Stimulated activated CD4-positive, alpha-beta T cell treated with anti-CD3 and anti-CD28 coated beads, Interleukin-12 subunit alpha, Interleukin-12 subunit beta, amount 100 ng/mL, for 24 hours (primary cell): ENCODE measurements around the gene NAPSA.
"Not testable (repeated sequence)": the region's sequence is repeated elsewhere in the genome, so short reads cannot be mapped to it uniquely, and the experiment has no call there.

Experiments
- DNase-seq, 2 experiments: peaks; one replicate each; pipeline ENCODE4 v3.0.0-alpha.2; 2020; ENCODE audit warnings: low read depth in 2 of 2

The NAPSA gene

DNA sequence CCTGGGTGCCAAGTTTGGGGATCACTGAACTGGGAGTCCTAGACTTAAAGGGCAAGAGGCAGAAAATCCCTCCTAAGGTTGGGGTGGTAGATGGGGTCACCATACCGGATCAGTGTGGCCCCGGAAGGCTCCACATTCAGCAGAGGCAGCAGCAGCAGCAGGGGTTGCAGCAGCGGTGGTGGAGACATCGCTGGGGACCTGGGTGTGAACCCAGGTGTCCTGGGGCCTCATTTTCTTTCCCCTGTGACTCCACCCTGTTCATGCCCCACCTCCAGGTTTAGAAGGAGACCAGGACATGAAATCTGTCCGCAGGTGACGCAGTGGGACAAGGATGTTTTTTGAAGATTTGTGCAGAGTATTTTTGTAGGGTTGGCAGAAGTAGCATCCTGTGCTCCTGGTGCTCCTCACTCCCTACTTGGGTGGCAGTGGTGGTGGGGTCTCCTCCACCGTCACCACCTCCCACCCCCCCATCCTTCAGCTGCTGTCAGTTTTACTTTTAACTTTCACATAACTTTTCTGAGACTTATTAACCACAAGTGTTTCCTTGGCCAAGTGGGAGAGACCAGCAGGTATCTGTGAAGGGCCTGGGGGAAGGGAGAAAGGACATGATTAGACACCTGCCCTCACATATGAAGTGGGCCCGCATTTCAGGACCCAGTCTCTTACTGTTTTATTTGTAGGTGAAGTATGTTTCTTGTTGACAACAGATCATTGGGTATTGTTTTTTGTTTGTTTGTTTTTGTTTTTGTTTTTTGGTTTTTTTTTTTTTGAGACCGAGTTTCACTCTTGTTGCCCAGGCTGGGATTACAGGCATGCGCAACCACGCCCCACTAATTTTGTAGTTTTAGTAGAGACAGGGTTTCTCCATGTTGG lies at the start of gene NAPSA:
TSS of gene NAPSA (minus strand) at position 206 of the 873 bp plus-strand sequence. CDS start at position 188, 18 bp downstream.
- DNase-seq, result no peak

GRCh38 chr19:50413531-50413930 lies 48.1 kb upstream of the NAPSA start:
- no peak for DNase-seq

DNA sequence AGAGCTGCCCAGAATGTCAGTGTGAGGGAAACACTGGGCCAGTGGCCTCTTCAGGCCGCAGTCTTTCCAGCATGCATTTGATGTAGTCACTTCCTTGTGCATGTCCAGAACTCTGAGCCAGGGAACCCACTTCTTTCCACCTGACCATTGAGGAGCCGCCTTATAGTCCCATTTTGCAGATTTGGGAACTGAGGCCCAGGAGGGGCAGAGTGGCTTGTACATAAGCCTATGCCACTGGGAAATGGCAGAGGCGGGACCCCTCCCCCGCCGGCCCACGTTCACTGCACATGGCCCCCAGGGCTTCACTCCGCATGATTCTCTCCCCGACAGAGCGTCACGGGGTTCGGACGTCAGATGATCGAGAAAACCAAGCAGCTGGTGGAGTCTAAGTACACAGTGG lies 47.7 kb upstream of the NAPSA start:
- DNase-seq, result no peak

GRCh38 chr19:50412419-50412818 lies 47.0 kb upstream of the NAPSA start:
- no peak for DNase-seq

DNA sequence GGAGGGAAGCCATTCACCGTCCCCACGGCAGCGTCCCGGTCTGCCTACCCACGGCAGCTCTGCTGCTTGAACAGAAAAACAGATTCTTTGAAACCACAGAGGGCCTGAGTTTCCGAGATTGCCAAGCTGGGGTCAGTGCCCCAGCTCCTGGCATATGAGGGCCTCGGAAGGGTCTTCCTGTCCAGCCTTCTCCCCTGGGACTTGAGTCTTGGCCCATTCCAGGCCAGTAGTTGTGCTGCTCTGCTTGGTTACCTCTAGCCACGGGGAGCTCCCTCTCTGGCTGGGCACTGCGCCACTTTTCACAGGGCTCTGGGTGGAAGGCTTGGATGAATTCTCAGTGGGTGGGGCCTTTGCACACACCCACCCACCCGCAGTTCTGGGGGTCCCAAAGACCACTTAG lies 44.7 kb upstream of the NAPSA start:
- DNase-seq, result no peak

DNA sequence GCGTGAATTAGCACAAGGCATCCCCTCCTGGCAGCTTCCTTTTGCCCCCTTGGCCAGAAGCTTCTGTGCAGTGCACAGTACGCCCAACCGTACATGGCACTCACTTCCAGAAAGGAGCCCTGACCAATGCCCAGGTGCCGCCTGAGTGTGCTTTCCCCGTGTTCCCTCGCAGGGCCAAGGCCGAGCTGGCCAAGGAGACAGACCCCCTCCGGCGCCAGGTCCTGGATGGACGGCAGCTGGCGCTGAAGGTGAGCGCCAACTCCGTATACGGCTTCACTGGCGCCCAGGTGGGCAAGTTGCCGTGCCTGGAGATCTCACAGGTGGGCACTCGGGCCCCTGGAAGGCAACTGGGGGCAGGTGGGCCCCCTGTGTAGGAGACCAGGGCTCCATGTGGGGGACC lies 43.9 kb upstream of the NAPSA start:
- no peak for DNase-seq

- no peak for DNase-seq
These were observed 41.4 kb upstream of the NAPSA start for GRCh38 chr19:50406829-50407228.

DNA sequence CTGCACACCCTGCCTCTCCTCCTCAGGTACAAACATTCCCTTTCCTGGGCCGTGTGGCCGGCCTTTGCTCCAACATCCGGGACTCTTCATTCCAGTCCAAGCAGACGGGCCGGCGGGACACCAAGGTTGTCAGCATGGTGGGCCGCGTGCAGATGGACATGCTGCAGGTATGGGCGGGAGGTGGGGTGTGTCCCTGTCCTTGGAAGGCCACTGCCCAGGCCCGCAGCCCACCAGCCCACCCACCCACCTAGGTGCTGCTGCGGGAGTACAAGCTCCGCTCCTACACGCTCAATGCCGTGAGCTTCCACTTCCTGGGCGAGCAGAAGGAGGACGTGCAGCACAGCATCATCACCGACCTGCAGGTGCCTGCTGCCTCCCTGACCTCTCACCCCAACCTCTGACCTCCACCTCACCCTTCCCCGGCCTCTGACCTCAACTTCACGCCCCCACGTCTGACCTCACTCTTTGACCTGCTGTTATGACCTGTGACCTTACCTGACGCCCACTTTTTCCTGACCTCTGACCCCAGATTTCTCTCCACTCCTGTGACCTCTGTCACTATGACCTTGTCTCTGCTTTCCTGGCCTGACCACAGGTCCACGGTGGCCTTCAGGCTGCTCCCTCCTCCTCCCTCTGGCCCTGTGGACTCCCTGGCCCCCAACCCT lies 40.8 kb upstream of the NAPSA start:
- DNase-seq, result no peak

- no peak for DNase-seq
These were observed 37.3 kb upstream of the NAPSA start for GRCh38 chr19:50402544-50403301.

DNA sequence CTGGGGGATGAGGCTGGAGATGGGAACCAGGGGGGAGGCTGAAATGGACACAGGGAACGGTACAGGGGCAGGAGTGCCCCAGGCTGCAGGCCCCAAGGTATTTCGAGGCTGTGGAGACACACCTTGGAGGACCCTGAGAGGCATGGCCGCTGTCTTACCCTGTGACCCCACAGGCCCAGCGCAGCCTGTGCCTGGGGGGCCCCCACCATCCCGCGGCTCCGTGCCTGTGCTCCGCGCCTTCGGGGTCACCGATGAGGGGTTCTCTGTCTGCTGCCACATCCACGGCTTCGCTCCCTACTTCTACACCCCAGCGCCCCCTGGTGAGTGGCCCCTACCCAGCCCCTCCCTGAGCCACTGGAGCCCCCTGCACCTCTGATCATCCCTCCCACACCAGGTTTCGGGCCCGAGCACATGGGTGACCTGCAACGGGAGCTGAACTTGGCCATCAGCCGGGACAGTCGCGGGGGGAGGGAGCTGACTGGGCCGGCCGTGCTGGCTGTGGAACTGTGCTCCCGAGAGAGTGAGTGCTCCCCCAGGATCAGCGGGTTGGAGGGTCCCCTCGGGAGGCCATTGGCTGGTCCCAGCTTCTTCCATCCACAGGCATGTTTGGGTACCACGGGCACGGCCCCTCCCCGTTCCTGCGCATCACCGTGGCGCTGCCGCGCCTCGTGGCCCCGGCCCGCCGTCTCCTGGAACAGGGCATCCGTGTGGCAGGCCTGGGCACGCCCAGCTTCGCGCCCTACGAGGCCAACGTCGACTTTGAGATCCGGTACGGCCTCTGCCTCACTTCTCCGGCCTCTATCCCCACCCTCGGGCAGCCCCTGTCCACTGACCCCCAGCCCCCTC lies 36.4 kb upstream of the NAPSA start:
- no peak for DNase-seq

DNA sequence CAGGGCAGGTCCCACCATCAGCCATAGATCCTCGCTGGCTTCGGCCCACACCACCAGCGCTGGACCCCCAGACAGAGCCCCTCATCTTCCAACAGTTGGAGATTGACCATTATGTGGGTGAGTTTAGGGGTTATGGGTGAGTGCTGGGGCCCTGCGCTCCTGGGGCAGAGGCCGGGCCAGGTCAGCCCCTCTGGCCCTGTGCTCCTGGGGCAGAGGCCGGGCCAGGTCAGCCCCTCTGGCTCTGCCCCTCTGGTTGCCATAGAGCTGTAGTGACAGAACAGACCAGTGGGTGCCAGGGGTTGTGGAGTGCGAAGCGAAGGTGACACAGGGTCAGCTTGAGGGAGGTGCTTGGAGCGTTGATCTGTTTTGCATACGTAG lies 33.9 kb upstream of the NAPSA start:
- DNase-seq, result no peak

GRCh38 chr19:50398675-50399367 lies 33.4 kb upstream of the NAPSA start:
- DNase-seq, result no peak

DNA sequence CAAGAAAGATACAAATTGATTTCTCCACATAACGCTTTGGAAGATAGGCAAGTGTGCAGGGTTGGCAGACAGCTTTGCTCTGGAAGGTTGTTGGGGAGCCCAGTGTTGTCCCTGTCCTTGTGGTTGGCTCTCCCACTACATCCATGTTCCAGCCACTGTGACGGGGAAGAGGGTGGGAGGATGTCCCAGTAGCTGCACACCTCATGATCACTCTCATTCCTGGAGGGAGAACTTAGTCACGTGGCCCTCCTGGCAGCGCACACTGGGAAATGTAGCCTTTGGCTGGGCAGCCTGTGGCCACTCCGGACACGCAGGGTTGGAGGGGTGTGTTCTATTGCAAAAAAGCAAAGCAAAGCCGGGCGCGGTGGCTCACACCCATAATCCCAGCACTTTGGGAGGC lies 28.6 kb upstream of the NAPSA start:
- no peak for DNase-seq

DNA sequence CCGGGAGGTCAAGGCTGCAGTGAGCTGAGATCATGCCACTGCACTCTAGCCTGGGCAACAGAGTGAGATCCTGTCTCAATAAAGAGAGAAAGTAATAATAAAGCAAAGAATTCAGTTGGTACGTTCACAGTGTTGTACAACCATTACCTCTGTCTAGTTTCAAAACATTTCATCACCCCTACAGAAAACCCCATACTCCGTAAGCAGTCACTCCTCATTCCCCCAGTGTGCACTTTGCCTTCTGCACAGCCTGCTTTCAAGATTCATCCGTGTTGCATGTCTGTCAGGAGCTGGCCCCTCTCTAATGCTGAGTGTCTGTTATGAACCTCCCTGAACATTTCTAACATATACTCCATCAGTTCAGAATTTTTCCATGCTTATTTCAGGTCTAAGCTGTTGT lies 28.1 kb upstream of the NAPSA start:
- no peak for DNase-seq

DNA sequence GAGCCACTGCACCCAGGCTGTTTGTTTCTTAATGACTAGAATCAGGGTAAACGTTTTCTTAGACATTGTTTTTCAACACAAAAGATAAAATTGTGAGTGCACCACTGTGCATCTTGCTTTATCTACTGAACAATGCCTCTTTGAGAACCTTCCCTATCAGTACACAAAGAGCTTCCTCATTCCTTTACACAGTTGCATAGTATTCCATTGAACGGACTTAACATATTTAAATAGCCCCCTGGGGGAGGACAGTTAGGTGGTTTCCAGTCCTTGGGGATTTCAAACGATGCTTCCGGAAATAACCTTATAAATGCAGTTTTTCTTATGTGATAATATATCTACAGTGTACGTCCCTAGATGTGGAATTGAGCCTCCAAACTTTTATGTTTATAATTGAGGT lies 27.3 kb upstream of the NAPSA start:
- DNase-seq, result no peak

GRCh38 chr19:50390952-50391351 lies 25.5 kb upstream of the NAPSA start:
- DNase-seq, result not testable (repeated sequence)

GRCh38 chr19:50390295-50390694 lies 24.9 kb upstream of the NAPSA start:
- DNase-seq, result not testable (repeated sequence)

GRCh38 chr19:50387868-50388245 lies 22.4 kb upstream of the NAPSA start:
- no peak for DNase-seq

GRCh38 chr19:50387176-50387867 lies 21.9 kb upstream of the NAPSA start:
- DNase-seq, result no peak
